ENCODE data around the gene PHACTR3. TPM values are rescaled to one million over a fixed set of nuclear protein-coding genes. Genes with fewer than 3 reads are reported as not detected.

PHACTR3 gene
- total RNA-seq, 1 donor, result not detected

DNA sequence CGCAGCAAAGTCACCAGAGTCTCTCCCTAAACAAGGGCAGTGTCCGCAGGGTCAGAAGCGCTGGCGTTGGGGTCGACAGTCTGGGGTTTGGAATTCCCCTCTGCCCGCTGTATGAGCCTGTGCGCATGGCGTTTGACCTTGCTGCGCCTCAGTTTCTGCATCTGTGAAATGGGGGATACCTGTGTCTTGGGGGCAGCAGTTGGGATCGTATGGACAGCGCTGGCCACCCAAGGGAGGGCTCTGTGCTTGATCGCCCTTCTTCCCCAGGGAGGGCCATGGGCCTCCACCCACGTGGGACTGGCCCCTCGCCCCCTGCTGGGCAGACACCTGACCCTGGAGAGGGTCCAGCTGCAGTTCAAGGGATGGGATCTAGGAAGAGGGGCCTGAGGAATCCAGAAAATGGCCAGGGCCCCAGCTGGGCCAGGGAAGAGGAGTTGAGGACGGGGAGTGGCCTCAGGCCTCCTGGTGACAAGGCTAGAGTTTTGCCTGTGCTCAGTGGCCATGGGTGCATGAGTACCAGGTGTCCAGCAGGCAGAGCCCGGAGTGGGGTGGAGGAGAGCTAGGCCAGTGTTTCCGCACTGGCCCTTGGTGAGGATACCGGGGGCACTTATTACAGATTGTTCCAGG, 26.4 kb upstream of the PHACTR3 start:
- H4K20me1 ChIP-seq (ENCODE audit: insufficient read depth, low read length), result no peaks in the 10 kb centered on the region
- TF ChIP-seq, protein P1, sequence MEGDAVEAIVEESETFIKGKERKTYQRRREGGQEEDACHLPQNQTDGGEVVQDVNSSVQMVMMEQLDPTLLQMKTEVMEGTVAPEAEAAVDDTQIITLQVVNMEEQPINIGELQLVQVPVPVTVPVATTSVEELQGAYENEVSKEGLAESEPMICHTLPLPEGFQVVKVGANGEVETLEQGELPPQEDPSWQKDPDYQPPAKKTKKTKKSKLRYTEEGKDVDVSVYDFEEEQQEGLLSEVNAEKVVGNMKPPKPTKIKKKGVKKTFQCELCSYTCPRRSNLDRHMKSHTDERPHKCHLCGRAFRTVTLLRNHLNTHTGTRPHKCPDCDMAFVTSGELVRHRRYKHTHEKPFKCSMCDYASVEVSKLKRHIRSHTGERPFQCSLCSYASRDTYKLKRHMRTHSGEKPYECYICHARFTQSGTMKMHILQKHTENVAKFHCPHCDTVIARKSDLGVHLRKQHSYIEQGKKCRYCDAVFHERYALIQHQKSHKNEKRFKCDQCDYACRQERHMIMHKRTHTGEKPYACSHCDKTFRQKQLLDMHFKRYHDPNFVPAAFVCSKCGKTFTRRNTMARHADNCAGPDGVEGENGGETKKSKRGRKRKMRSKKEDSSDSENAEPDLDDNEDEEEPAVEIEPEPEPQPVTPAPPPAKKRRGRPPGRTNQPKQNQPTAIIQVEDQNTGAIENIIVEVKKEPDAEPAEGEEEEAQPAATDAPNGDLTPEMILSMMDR (IDR thresholded peaks at IDR 0.05; ENCODE audit: extremely low read depth, low read depth, low read length), result no peak
- DNase-seq (ENCODE audit: insufficient read length, low spot score, missing footprints), result peak; percentile 83
- no peak overlapping the region for H2AFZ ChIP-seq (ENCODE audit: low read length)
- peaks cover 10% of the 10 kb centered on the region for H3K27me3 ChIP-seq (ENCODE audit: insufficient read depth, low read length)
- no peak overlapping the region for H3K4me3 ChIP-seq (ENCODE audit: insufficient read depth, low read length)
- no peaks in the 10 kb centered on the region for H3K4me1 ChIP-seq (ENCODE audit: insufficient read depth, low read length)
- no peaks in the 10 kb centered on the region for H3K36me3 ChIP-seq (ENCODE audit: insufficient read depth, low read length)
- no peaks in the 10 kb centered on the region for H3K9me3 ChIP-seq (ENCODE audit: low read depth, low read length)
- H3K4me2 ChIP-seq (ENCODE audit: insufficient read depth, low read length), result no peak overlapping the region
- H3K79me2 ChIP-seq (ENCODE audit: insufficient read depth, low read length), result no peaks in the 10 kb centered on the region
- H3K27ac ChIP-seq (ENCODE audit: low read depth, low read length), result no peak overlapping the region

DNA sequence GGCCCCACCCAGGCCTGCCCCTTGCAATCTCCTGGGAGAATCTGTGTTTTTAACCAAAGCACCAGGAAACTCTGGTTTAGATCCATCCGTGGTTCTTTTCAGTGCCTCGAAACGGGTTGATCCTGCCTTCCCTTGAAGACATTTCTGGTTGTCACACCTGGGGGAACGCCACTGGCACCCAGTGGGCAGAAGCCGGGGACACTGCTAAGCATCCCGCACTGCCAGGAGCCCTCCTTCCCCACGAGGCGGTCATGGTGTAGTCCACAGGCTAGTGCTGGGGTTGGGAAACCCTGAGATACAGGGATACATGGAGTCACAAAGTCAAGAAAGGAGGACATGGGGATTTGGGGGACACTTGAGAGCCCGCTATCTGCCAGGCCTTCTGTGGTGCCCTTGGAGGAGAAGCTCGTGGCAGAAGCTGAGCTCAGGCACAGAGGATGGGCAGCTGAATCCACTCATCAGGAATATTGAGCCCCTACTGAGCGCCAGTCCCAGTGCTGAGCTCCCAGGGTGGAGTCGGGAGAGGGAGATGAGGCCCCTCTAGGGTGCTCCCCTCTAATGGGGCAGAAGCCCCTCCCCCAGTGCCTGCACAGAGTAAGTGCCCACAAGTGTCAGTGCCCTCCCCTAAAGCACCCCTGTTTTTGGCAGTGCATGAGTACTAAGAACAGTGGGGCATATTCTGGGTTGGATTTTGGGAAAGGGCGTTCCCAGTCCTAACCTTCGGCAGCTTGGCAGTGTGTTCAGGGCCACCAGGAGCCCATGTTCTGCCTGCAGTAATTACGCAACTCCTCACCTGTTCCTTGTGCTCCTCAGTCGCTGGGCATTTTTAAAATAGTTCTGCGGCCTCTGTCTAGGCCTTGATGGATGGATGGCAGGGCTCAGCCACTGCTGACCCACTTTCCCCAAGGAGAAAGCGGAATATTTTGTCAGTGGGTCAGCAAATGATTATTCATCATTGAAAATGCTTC, 25.6 kb upstream of the PHACTR3 start:
- peaks cover 10% of the 10 kb centered on the region for H3K27me3 ChIP-seq (ENCODE audit: insufficient read depth, low read length)
- no peaks in the 10 kb centered on the region for H3K79me2 ChIP-seq (ENCODE audit: insufficient read depth, low read length)
- H3K4me1 ChIP-seq (ENCODE audit: insufficient read depth, low read length), result no peaks in the 10 kb centered on the region
- H2AFZ ChIP-seq (ENCODE audit: low read length), result no peak overlapping the region
- peak; percentile 83 for DNase-seq (ENCODE audit: insufficient read length, low spot score, missing footprints)
- no peaks in the 10 kb centered on the region for H4K20me1 ChIP-seq (ENCODE audit: insufficient read depth, low read length)
- no peak overlapping the region for H3K4me2 ChIP-seq (ENCODE audit: insufficient read depth, low read length)
- TF ChIP-seq, protein P1 (IDR thresholded peaks at IDR 0.05; ENCODE audit: extremely low read depth, low read depth, low read length), result no peak
- H3K36me3 ChIP-seq (ENCODE audit: insufficient read depth, low read length), result no peaks in the 10 kb centered on the region
- no peaks in the 10 kb centered on the region for H3K9me3 ChIP-seq (ENCODE audit: low read depth, low read length)
- H3K4me3 ChIP-seq (ENCODE audit: insufficient read depth, low read length), result no peak overlapping the region
- no peak overlapping the region for H3K27ac ChIP-seq (ENCODE audit: low read depth, low read length)

DNA sequence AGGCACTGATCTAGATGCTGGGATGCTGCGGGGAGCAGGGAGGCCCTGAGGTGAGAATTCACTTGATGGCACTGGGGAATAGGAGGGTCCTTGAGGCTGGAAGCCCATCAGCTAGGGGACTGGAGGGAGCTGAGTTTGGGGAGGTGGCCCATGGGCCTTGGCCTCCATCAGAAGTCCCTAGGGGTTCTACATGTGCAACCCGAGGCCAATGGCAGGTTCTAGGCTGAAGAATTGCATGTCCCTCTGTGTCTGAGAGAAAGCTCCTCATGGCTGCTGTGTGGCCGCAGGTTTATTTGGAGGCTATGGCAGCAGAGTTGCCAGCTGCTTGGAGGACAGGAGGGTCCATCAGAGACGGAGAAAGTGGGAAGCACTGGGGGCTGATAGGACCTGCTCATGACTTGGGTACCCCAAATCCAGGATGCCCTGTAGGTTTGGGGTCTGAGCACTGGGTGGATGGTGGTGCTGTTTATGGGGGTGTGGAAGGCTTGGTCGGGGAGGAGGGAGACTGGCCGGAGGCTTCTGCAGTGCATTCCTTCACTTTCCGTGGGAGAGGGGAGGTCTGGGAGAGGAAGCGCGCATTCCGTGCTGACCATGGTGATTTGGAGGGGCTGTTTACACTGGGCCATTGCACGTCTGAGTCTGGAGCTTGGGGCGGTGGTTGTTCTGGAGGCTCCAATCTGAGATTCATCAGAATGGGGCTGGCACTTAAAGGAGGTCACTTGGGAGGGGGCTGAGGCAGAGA, 24.8 kb upstream of the PHACTR3 start:
- TF ChIP-seq, protein P1 (IDR thresholded peaks at IDR 0.05; ENCODE audit: extremely low read depth, low read depth, low read length), result no peak
- no peak overlapping the region for H3K4me2 ChIP-seq (ENCODE audit: insufficient read depth, low read length)
- H2AFZ ChIP-seq (ENCODE audit: low read length), result no peak overlapping the region
- DNase-seq (ENCODE audit: insufficient read length, low spot score, missing footprints), result peak; percentile 73
- no peak overlapping the region for H3K27ac ChIP-seq (ENCODE audit: low read depth, low read length)
- peaks cover 10% of the 10 kb centered on the region for H3K27me3 ChIP-seq (ENCODE audit: insufficient read depth, low read length)
- H3K4me3 ChIP-seq (ENCODE audit: insufficient read depth, low read length), result no peak overlapping the region
- H3K9me3 ChIP-seq (ENCODE audit: low read depth, low read length), result no peaks in the 10 kb centered on the region
- no peaks in the 10 kb centered on the region for H4K20me1 ChIP-seq (ENCODE audit: insufficient read depth, low read length)
- no peaks in the 10 kb centered on the region for H3K79me2 ChIP-seq (ENCODE audit: insufficient read depth, low read length)
- no peaks in the 10 kb centered on the region for H3K4me1 ChIP-seq (ENCODE audit: insufficient read depth, low read length)
- no peaks in the 10 kb centered on the region for H3K36me3 ChIP-seq (ENCODE audit: insufficient read depth, low read length)

All from osteoblast (primary cell).